Midbrain (tissue), 1 donor: ENCODE data around the gene TFCP2.
A peak's percentile ranks its signal among the peaks of the same experiment; 100 is the strongest.
"Not testable (repeated sequence)": the region's sequence is repeated elsewhere in the genome, so short reads cannot be mapped to it uniquely, and the experiment has no call there.

Experiments
- DNase-seq: peaks from one replicate; lab custom pipeline; 2025; lab: John Stamatoyannopoulos, UW

The TFCP2 gene

DNA sequence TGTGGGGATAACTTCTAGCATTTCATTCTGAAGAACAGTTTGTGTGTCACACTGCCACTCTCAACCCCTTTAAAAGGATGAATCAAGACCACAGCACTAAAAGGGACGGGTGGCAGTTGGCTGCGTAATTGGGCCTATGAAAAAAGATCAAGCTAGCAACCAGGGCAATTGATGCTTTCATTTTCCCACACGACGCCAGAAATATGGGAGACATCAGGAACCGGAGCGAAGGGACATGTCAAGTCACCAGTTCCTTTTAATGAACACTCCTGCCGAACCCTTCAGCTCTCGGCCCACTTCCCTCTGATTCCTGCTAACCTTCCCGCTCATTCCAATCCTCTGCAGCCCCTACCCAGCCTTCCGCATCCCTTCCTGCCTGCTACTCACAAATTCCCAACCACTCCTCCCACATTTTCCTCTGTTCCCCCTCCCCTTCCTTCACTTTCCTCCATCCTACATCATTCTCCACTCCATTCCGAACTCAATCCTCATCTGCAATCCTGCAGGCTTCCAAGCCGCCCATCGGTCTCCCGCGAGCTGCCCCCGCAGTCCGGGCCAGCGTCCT, 90.3 kb downstream of the TFCP2 start:
- peak; percentile 38 for DNase-seq

DNA sequence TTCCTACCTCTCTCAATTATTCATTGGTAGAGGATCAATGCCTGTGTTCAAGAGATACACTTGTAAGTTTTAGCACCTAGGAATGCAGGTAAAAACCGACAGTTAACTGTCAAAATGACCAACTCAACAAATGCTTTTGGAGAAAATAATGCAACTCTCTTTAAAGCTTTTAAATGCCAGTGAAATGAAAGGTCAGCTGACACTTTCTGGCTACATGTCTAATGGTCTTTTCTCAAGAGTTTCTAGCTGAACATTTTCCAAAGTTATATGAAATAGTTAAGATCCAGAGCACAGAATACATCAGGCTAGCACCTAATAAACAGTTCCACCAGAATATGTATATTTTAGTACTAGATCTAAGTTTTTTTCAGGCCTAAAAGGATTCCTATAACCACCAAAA, 91.5 kb downstream of the TFCP2 start:
- no peak for DNase-seq

- DNase-seq: no peak
These were observed 92.8 kb downstream of the TFCP2 start for GRCh38 chr12:51080136-51080535.

DNA sequence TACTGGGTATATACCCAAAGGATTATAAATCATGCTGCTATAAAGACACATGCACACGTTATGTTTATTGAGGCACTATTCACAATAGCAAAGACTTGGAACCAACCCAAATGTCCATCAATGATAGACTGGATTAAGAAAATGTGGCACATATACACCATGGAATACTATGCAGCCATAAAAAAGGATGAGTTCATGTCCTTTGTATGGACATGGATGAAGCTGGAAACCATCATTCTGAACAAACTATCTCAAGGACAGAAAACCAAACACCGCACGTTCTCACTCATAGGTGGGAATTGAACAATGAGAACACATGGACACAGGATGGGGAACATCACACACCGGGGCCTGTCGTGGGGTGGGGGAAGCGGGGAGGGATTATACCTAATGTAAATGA, 94.1 kb downstream of the TFCP2 start:
- DNase-seq: not testable (repeated sequence)

GRCh38 chr12:51078346-51078745, 94.6 kb downstream of the TFCP2 start:
- DNase-seq: not testable (repeated sequence)

- DNase-seq: peak; percentile 60
These were observed 95.0 kb downstream of the TFCP2 start for GRCh38 chr12:51077930-51078329.

- no peak for DNase-seq
These were observed 96.6 kb downstream of the TFCP2 start for GRCh38 chr12:51076236-51076930.

GRCh38 chr12:51075390-51075789, 97.5 kb downstream of the TFCP2 start:
- DNase-seq: no peak

DNA sequence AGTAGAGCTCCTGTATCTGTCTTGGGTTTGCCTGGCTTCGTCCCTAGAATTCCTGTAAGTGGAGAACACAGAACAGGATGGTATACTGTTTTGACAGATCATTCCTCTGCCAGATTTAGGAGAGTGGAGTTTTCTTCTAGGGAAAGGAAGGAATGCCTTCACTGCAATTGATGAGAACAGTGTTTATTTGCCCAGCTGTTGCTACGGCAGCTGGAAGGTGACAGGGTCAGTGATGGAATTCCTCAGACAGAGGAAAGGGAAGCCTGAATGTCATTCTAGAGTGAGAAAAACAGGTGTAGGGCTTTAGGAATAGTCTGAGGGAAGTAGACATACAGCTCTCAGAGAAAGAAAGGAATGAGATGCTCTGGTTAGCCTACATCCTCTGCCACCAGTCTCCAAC, 101.3 kb downstream of the TFCP2 start:
- no peak for DNase-seq

DNA sequence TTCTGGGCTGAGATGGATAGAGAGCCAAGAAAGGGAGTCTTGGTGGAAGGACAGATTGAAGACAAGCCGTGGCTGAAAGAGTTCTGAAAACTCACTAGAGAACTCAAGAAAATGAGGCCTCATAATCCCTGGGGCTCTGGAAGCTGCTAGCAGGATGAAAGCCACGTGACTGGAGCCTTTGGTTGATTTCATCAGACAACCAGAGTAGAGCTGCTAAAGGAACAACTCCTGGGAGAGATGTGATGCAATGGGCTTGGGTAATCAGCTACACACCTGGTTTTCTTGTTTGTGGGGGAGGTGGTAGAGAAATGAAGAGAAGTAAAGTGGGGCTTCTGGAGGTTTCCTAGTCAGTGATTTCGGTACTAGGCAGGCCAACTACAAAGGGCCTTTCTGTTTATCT, 102.9 kb downstream of the TFCP2 start:
- no peak for DNase-seq

DNA sequence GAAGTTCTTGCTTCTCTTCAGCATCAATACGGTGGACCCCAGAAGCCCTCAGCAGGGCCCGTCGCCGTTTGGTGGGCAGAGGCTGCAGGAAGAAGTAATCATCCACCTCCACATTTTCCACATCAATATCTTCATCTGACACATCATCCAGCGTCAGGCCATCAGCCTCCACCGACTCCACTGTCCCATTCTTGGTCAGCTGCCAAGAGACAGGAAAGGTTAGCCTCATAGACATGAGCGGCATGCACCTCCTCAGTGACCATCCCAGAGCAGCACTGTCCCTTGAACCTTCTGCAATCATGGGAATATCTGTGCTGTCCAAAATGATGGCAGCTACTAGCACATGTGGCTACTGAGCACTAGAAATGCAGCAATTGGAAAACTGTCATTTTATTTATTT, 105.2 kb downstream of the TFCP2 start:
- no peak for DNase-seq

DNA sequence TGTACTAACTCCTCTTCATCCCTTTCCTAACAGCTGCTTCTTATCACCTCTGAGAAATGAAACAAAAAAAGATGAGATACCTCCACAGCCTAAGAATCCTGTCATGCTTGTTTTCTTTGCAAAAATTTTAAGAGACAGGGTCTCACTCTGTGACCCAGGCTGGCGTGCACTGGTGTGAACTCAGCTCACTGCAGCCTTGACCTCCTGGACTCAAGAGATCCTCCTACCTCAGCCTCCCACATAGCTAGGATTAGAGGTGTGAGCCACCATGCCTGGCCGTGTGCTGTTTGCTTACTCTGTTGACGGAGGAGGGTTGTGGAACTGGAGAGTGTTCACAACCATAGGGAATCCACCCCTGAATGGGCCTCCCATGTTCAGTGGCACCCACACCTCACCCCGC, 105.7 kb downstream of the TFCP2 start:
- DNase-seq: no peak

- no peak for DNase-seq
These were observed 107.4 kb downstream of the TFCP2 start for GRCh38 chr12:51065530-51065929.

DNA sequence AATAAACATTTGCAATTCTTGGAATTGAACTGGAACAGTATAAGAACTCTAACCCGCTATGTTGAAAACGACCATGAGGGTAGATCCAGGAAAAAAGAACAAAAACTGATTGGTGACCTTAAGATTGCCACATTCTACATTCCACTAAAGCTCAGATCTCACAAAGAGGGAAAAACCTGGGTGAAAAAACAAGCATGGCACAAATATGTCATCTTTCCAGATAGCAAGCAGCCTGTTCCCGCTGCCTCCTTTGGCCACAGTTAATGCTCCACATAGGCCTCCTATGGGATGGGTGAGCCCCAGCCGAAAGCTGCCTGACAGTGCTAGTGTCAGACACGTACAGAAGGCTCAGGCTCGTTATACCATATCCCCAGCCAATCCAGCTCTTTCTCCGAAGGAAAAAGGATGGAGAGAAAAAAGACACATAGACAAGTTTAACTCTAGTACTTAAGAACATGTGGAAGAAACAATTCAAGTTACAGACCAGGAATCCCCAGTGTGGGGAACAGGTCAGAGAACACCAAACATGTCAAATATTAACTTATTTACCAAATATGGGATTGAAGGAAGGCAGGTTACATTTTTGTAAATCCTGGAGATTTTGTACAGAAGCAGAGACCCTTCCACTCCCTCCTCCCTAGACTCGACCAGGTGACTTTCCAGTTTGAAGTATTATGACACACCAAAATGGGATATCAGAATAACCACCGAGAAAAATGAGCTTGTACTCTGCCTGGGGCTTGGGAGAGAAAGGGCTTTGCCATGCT, 110.1 kb downstream of the TFCP2 start:
- DNase-seq: no peak

GRCh38 chr12:51059086-51059485, 113.8 kb downstream of the TFCP2 start:
- no peak for DNase-seq

DNA sequence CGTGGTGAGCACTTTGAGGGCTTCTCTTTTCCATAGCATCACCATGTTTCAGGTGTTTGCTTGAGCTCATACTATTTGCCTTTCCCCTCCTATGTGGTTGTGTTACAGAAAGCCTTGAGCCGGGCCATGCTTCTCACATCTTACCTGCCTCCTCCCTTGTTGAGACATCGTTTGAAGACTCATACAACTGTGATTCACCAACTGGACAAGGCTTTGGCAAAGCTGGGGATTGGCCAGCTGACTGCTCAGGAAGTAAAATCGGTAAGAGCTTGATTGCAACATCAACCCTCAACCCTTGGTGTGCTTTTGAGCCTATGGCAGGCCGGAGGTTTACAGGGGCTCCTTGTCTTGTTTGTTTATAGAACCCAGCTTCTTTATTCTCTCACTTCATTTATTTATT, 116.7 kb downstream of the TFCP2 start:
- DNase-seq: no peak

DNA sequence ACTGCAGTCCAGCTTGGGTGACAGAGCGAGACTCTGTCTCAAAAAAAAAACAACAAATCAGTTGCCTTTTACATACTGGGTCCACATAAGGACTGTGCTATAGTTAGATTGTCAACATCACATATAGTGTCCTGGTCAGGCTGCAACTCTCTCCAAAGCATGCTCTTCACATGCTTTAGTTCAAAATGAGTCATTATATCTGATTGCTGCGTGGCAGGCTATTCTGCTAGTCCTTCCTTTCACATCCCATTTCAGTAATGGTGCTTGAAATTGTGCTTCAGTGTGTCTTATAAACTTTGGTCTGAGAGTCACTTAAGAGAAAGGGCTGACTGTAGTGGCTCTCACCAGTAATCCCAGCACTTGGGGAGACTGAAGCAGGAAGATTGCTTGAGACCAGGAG, 117.9 kb downstream of the TFCP2 start:
- no peak for DNase-seq

- no peak for DNase-seq
These were observed 121.1 kb downstream of the TFCP2 start for GRCh38 chr12:51051787-51052186.

DNA sequence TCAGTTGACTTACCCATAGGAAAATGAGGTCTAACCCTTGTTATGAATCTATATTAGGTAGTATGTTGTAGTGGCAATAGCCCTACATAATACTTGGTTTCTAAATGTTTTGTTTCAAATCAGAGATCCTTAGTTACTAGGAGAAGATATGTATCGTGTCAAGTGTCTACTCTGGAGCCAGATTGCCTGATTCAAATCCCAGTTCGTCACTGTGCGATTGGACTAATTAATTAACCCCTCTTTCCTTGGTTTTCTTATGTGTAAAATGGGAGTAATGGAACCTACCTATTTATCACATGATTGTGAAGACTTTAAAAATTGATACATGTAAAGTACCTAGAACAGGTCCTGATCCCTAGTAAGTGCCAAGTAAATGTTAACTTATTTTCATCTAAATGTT, 123.4 kb downstream of the TFCP2 start:
- DNase-seq: no peak

DNA sequence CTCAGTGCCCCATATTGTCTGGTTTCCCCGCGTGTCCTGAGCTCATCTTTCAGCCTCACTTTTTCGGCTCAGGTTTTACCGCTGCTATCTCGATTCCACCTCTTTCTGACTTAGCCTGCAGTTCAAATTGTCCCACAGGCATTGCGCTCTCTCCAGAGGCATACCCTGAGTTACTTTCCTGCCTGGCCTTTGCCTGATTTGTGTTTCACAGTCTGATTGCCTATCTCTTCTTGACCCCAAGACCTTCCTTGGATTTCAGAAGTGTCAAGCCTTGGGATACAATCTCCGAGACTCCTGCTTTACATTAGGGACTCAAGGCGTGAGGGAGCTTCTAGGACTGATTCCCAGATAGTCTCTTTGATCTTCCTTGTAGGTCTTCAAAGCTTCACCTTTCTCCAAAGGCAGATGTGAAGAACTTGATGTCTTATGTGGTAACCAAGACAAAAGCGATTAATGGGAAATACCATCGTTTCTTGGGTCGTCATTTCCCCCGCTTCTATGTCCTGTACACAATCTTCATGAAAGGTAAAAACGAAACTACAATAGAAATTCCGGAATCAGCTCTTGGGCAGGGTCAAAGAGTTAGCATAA, 124.2 kb downstream of the TFCP2 start:
- no peak for DNase-seq

DNA sequence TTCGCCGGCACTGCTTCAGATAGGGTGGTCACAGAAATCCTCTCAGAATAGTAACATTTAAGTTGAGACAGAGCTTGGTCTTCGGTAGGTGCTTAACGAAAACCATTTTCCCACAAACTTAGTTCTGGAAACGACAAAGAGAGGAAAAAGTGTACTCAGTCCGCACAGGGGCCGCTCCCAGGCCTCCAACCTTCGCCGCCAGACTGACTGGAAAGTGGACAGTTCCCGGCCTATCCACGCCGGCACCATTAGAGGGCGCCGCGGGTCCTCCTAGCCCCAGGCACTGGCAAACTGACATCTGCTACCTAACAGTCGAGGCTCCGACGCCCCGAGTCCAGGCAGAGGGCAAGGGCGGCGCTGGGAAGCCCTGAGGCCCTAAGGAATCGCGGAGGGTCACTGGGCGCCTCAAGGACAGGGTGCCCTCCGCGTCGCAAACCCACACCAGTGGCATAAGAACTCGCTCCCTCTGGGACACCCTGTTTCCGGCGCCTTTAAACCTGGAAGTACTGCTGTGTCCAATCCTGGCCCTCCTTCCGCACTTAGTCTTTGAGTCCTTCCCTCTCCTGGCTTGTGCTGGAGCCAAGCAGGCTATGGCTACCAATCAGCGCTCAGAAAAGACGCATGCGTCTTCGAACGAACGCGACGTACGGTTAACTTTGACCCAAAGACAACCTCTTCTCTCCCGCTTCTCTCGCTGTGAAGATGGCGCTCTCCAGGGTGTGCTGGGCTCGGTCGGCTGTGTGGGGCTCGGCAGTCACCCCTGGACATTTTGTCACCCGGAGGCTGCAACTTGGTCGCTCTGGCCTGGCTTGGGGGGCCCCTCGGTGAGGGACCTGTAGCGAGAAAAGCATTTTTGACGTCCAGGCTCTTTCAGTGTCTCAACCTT, 125.0 kb downstream of the TFCP2 start, which contains the start of gene LETMD1:
Gene LETMD1 (plus strand): TSS at position 673 of the 886 bp plus-strand sequence. CDS start 30 bp downstream, at position 703.
- peak; percentile 99 for DNase-seq
